GM04503 (cell line): ENCODE measurements around the gene CFAP90.

Source experiments
- DNase-seq: peaks from one replicate; pipeline ENCODE4 v3.0.0-alpha.2; 2012; ENCODE audit warnings: low read depth

CFAP90 gene

DNA sequence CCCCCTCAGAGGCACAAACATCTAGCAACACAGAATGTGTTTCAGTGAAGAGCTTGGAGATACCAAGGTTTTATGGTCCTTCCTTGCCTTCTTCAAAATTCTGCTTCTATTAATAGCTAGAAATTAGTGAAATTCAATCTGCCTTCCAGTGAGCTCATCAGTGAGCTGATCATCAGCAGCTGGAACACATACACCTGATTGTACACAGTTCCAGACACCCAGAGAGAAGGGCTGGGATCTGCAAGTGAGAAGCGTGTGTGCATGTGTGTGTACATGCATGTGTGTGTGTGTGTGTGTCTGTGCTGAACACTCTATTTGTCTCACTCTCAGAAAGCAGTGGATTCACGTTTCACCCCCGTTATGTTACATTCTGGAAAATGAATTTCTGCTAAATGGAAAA is 28.5 kb downstream of the CFAP90 start:
- DNase-seq: no peak

DNA sequence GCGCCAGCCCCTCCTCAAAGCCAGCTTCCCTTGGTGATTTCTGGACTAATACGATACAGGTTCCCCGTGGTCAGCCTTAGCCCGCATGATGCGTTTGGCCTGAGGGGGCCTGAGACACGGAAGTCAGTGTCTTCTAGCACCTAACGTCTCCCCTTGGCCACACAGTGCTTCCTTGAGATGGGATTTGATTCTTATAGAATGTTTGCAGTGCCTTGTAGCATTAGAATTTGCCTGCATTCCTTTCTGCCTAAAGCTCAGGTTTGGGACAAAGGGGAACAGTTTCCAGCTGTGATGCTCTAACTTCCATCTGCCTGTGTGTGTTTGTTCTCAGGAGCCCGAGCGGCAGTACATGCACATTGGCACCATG is 34.4 kb downstream of the CFAP90 start:
- DNase-seq: no peak

- DNase-seq: no peak
Measured at GRCh38 chr5:7815892-7816534, 34.9 kb downstream of the CFAP90 start.

DNA sequence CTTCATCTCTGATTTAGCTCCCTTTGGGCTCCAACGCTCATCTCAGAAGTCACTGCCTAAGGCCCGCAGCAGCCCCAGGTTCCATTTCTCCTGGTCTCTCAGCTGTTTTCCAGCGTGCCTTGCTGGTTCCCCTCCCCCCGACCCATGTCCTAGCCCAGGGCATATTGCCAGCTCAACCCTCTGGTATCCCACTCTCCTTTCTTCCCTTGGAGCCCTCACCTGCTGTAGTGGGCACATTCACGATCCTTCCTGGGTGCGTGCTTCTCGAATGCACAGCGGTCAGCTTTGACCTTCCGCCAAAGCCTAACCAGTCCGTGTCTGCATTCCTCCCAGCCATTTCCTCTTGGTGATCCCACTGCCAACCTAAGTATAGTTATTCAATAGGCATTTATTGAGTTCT is 36.1 kb downstream of the CFAP90 start:
- DNase-seq: no peak

GRCh38 chr5:7813576-7813975 is 37.4 kb downstream of the CFAP90 start:
- DNase-seq: no peak

GRCh38 chr5:7813007-7813406 is 37.9 kb downstream of the CFAP90 start:
- DNase-seq: no peak

DNA sequence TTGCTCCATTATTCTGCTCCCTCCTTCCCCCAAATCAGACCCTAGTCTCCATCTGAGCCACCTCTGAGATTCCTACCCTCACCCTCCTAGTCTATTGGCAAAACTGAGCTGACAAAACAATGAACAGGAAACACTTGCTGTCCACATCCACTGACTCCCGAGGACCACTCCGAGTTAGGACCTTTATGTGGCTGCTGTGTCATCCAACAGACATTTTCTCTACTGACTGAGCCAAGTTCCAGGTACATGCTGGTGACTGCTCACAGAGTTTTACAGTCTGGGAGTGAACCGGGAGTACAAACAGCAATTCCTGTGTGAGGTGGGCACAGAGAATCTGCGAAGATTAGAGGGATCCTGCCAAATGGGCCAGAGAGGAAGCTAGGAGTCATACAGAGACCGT is 39.2 kb downstream of the CFAP90 start:
- DNase-seq: no peak

GRCh38 chr5:7808998-7809397 is 41.9 kb downstream of the CFAP90 start:
- DNase-seq: no peak

DNA sequence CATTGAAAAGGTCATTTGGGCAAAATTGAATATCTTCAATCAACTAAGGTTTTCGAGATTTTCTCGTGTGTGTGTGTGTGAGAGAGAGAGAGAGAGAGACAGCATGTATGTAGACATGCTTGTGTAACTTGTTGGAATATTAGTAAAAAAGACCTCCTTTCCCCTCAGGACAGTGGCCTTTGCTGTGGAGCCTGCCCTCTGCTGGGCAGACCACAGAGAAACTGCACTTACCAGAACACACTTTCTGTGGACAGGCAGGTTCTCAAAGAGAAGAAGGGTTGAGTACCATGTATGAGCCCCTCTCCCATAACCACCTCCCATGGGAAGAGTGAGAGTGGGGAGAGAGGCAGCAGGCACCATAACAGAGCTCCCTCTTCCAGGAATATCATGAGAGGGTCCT is 45.6 kb downstream of the CFAP90 start:
- DNase-seq: no peak

DNA sequence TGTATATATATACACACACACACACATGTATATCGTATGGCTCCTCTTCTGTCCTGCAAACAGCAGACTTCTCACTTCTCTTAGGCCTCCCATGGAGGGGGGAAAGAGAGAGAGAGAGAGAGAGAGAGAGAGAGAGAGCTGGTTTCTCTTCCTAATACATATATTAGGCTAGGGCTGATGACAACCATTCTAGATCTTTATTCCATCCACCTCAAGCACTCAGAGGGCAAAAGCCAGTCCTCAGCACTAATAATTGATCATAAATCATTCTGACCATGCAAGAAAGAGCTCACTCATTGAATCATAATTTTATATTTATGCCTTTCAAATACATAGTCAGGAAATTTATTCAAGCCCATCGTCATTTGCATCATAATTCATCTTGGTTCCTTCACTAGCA is 47.0 kb downstream of the CFAP90 start:
- DNase-seq: no peak

- DNase-seq: no peak
Measured at GRCh38 chr5:7802855-7803254, 48.1 kb downstream of the CFAP90 start.

DNA sequence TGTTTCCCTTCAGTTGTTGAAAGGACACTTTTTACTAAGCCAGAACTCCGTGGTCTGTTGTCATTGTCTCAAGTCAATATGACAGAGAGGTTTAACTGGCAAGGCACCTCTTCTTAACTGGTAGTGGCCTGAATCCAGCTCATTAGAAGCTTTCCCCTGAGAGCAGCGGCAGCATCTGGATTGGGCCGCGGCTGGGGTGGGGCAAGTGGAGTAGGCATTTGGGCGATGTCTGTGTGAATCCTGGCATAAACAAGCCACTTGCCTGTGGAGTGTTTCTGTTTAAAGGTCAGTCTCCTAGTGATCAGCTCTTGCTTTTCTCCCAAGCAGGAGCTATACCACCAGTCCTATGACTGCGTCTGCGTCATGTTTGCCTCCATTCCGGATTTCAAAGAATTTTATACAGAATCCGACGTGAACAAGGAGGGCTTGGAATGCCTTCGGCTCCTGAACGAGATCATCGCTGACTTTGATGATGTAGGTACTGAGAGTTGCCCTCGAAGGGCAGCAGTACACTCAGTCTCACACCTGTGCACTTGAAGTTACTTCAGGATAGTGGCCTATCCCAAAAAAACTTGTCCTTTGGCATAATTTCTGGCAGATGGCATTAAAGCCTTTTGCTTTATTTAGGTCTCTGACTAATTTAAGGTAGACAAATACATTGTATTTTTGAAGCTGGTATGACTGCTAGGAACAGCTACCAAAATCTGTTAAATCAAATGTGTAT is 48.9 kb downstream of the CFAP90 start:
- DNase-seq: no peak

GRCh38 chr5:7795306-7795705 is 55.6 kb downstream of the CFAP90 start:
- no peak for DNase-seq

DNA sequence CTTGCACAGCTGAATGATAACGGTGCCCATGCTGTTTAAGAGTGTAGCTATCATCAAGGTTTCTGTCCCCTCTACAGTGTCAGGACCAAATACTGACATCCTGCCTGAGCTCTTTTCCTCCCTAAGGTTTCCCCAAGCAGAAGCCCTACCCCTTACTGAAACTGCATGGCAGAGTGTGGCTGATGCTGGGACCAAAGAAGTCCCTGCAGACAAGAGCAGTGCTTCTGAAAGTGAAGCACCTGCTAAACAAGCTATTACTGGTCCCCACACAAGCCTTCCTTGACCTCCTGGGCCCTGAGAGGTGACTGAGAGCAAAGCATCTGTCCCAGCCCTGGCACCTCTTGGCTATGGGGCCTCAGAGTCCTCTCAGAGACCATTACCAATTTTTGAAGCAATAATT is 56.1 kb downstream of the CFAP90 start:
- no peak for DNase-seq

- DNase-seq: no peak
Measured at GRCh38 chr5:7794311-7794710, 56.6 kb downstream of the CFAP90 start.

GRCh38 chr5:7793895-7794294 is 57.0 kb downstream of the CFAP90 start:
- DNase-seq: no peak

GRCh38 chr5:7789567-7789966 is 61.4 kb downstream of the CFAP90 start:
- DNase-seq: no peak

DNA sequence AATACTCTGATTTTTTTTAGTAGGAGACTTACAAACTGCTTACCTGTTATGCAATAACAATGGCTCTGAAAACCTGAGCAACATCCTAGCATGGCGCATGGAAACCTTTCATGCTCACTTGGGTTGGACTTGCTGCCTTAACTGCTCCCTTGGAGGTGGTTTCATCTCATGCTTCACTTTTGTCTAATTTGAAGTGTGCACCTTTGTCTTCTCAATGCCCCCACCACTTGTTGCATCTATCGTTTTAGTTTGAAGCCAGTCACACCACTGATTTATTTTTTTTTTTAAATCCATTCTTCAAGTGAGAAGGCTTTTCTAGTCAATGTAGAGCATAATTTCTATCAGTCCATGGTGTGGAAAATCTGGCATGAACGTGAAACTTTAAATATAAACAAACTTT is 63.2 kb downstream of the CFAP90 start:
- DNase-seq: no peak

GRCh38 chr5:7784683-7785380 is 66.1 kb downstream of the CFAP90 start:
- no peak for DNase-seq

DNA sequence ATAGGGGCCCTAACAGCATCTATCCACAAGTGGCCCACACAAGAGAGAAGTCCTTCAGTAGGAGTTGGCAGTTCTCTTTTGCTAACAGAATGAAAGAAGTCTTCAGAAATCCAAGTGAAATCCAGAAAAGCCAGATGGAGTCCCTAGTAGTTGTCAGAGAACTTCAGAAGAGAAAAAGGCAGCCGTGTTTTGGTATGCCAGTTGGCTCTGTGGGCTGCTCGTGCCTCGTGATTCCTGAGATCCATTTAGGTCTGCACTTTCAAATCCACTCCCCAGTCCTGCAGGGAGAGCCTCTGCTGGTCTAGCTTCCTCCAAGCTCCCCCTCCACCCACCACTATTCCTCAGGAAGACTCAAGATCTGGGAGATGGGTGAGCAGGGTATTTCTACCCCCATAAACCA is 69.0 kb downstream of the CFAP90 start:
- no peak for DNase-seq
